K562 (cell line): ENCODE measurements around the gene FUCA2. TPM values are rescaled to one million over a fixed set of nuclear protein-coding genes. Genes with fewer than 3 reads are reported as not detected.

Experiments used
- ARHGAP35 ChIP-seq: fragments of 450-650 bp; IDR thresholded peaks from 2 replicates; pipeline ENCODE4 v1.6.1; 2018; ENCODE audit not compliant: partially characterized antibody
- E4F1 ChIP-seq: fragments of 250-450 bp; sonication (Bioruptor Pico); IDR thresholded peaks from 2 replicates; pipeline ENCODE4 v1.5.0; 2021; ENCODE audit warnings: mild to moderate bottlenecking, borderline replicate concordance
- GMEB1 ChIP-seq: fragments of 250-450 bp; sonication (Bioruptor Pico); IDR thresholded peaks from 2 replicates; pipeline ENCODE4 v1.4.0; 2020; ENCODE audit warnings: mild to moderate bottlenecking
- GTF2E2 ChIP-seq: fragments of 200-800 bp; sonication (Bioruptor generic); IDR thresholded peaks from 2 replicates; pipeline ENCODE4 v1.6.1; 2016; ENCODE audit warnings: missing genetic modification characterization, missing compliant biosample characterization
- MCM7 ChIP-seq, 2 experiments: fragments of 450-650 bp; IDR thresholded peaks; 2 replicates each; pipeline ENCODE4 v1.6.1; 2016 to 2018
- MED1 ChIP-seq: sonication (generic); formaldehyde crosslinking; IDR thresholded peaks from 2 replicates; pipeline ENCODE4 v1.8.1; 2023; ENCODE audit warnings: missing genetic modification reagents, borderline replicate concordance
- MXI1 ChIP-seq: IDR thresholded peaks from 2 replicates; pipeline ENCODE4 v1.6.1; 2011; ENCODE audit warnings: low read depth, mild to moderate bottlenecking, improper control_type of control experiment, low read length
- NCOA4 ChIP-seq: fragments of 450-650 bp; IDR thresholded peaks from 2 replicates; pipeline ENCODE4 v1.6.1; 2018; ENCODE audit warnings: mild to moderate bottlenecking; ENCODE audit not compliant: partially characterized antibody
- NFE2L1 ChIP-seq: fragments of 450-650 bp; IDR thresholded peaks from 2 replicates; pipeline ENCODE4 v1.6.1; 2016; ENCODE audit warnings: missing genetic modification characterization, low read depth, mild to moderate bottlenecking, missing compliant biosample characterization, moderate library complexity, borderline replicate concordance
- NFIX ChIP-seq: fragments of 250-450 bp; sonication (Bioruptor Pico); IDR thresholded peaks from 2 replicates; pipeline ENCODE4 v1.4.0; 2020; ENCODE audit warnings: low read depth, mild to moderate bottlenecking, moderate library complexity
- NFRKB ChIP-seq: fragments of 450-650 bp; IDR thresholded peaks from 2 replicates; pipeline ENCODE4 v1.6.1; 2016; ENCODE audit warnings: low read depth
- PHF21A ChIP-seq: fragments of 450-650 bp; IDR thresholded peaks from 2 replicates; pipeline ENCODE4 v1.6.1; 2017; ENCODE audit warnings: low read depth, borderline replicate concordance
- POLR3A ChIP-seq: IDR thresholded peaks from 2 replicates; pipeline ENCODE4 v1.6.1; 2011; ENCODE audit warnings: borderline replicate concordance, mild to moderate bottlenecking, moderate library complexity; ENCODE audit not compliant: insufficient read length, insufficient read depth; ENCODE audit errors: extremely low read depth
- PYGO2 ChIP-seq: fragments of 450-650 bp; IDR thresholded peaks from 2 replicates; pipeline ENCODE4 v1.6.1; 2016; ENCODE audit warnings: mild to moderate bottlenecking, missing genetic modification characterization, moderate library complexity, missing compliant biosample characterization
- TCF7 ChIP-seq: sonication (generic); IDR thresholded peaks from 2 replicates; pipeline ENCODE4 v1.6.1; 2016; ENCODE audit warnings: antibody characterized with exemption, borderline replicate concordance
- USF2 ChIP-seq: sonication (generic); formaldehyde crosslinking; IDR thresholded peaks from 2 replicates; pipeline ENCODE4 v1.5.0; 2020; ENCODE audit warnings: missing genetic modification reagents
- ZNF134 ChIP-seq: fragments of 250-450 bp; sonication (Bioruptor Pico); conservative IDR thresholded peaks from 2 replicates; pipeline ENCODE4 v1.4.0; 2020
- ZNF23 ChIP-seq: fragments of 250-450 bp; sonication (Bioruptor Pico); IDR thresholded peaks from 2 replicates; pipeline ENCODE4 v1.4.0; 2020; ENCODE audit warnings: mild to moderate bottlenecking
- ZNF324 ChIP-seq: fragments of 250-450 bp; sonication (Bioruptor Pico); IDR thresholded peaks from 2 replicates; pipeline ENCODE4 v1.4.0; 2020; ENCODE audit warnings: mild to moderate bottlenecking
- ZNF778 ChIP-seq: fragments of 450-650 bp; formaldehyde crosslinking; IDR thresholded peaks from 2 replicates; pipeline ENCODE4 v1.4.0; 2020; ENCODE audit warnings: mild to moderate bottlenecking, moderate library complexity
- ZNF79 ChIP-seq: fragments of 250-450 bp; sonication (Bioruptor Pico); IDR thresholded peaks from 2 replicates; pipeline ENCODE4 v1.4.0; 2020; ENCODE audit warnings: low read depth, mild to moderate bottlenecking, moderate library complexity
- polyA plus RNA-seq, 8 experiments: library from polyadenylated mRNA; depleted of rRNA in 4 of 8; stranded (reverse) in 5 of 8; unstranded in 3 of 8; fragments of >200 nt; fragmentation: Nextera tagmentation in 2 of 8; fragmentation: Illumina TruSeq in 1 of 8; extraction: Ambion mirVana in 2 of 8; extraction: Trizol in 1 of 8; gene quantifications; 2 replicates each; pipeline versions ENCODE4 v1.2.1 to v1.2.3, GENCODE V29; 2011 to 2014; ENCODE audit warnings: inconsistent platforms in 1 of 8, missing spikeins in 1 of 8
- total RNA-seq, 7 experiments: library from RNA; depleted of rRNA in 6 of 7; stranded (reverse); fragments of >200 nt in 6 of 7; fragmentation: Illumina TruSeq in 2 of 7; extraction: Trizol in 2 of 7; gene quantifications; 2 replicates each; pipeline versions ENCODE4 v1.2.1 to v1.2.3, GENCODE V29; 2011 to 2021; ENCODE audit warnings: low replicate concordance in 1 of 7

Gene FUCA2
- total and polyA plus RNA-seq, 9 of the 15 experiments (the other 6 are each of a cell fraction or from before 2014, with no cell fraction given), result 20.6 to 112 (median 79.3) TPM

- TF ChIP-seq NFRKB, result peak; percentile 75
- peak; percentile 39; the same call in 1 of the 2 replicates for TF ChIP-seq GMEB1 (CRISPR knock-in tag)
- peak; percentile 48 for TF ChIP-seq NFIX (CRISPR knock-in tag)
- TF ChIP-seq NCOA4, result no peak
- no peak for TF ChIP-seq ZNF324 (CRISPR knock-in tag)
- TF ChIP-seq ZNF79 (CRISPR knock-in tag), result no peak
- TF ChIP-seq PHF21A, result 0 out of 2 replicates have a peak, but pooled peaks have one; percentile 19
- no peak for TF ChIP-seq POLR3A
- no peak for TF ChIP-seq NFE2L1 (tag)
- TF ChIP-seq MED1 (CRISPR knock-in tag), result no peak
- TF ChIP-seq ZNF134 (CRISPR knock-in tag), result peak; percentile 44; the same call in 1 of the 2 replicates
- no peak for TF ChIP-seq E4F1 (CRISPR knock-in tag)
- peak; percentile 95 for TF ChIP-seq USF2
- TF ChIP-seq MCM7 (IDR thresholded peaks at IDR 0.05), result no peak
- no peak for TF ChIP-seq TCF7
- no peak for TF ChIP-seq ARHGAP35
- no peak for TF ChIP-seq PYGO2 (tag)
- TF ChIP-seq MXI1, result 0 out of 2 replicates have a peak, but pooled peaks have one; percentile 41
- no peak for TF ChIP-seq ZNF778 (CRISPR knock-in tag)
- TF ChIP-seq GTF2E2 (tag), result no peak
- no peak for TF ChIP-seq ZNF23 (CRISPR knock-in tag)
Measured at GRCh38 chr6:143510991-143511891, at the start of gene FUCA2 (continued).
